HG02642 (cell line): Measurements from ENCODE around the gene ANKRD60.

Experiments used
- ATAC-seq: cut with Tn5 transposase; IDR thresholded peaks from one replicate; pipeline ENCODE4 v1.9.1; 2021; ENCODE audit warnings: mild to moderate bottlenecking; ENCODE audit not compliant: unreplicated experiment, poor library complexity

Gene ANKRD60

DNA sequence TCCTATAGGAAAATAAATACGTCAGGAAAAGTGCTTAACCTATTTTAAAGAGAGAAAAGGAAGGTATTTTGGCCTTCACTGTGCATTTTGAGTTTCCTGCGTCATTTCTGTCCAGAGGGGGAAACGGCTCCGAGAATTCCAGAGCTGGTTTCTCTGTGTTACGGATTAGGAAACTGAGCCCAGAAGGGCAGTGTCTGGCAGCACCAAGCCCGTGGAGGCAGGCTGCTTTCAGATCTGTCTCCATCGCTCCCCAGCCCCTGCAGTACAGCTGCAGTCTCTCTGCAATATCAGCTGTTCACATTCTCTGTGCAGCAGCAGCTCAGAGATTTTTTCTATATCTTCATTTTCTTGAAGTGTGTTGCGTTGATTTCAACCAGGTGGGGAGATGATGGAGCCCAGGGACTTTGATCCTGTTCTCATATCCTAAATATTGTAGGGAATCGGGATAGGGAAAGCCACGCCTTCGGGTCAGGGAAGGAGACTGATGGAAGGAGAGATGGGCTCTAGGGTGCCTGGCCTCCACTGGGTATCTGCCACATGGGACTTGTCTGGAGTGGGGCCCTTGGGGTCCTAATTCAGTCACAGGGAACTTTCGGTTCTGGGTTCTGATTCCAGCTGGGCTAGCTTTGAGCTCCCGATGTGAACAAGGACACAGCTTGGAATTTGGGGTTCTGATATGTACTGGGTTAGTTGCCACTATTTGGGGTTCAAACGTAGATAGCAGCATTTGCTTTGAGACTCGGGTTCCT lies 2.8 kb downstream of the ANKRD60 start:
- ATAC-seq, result no peak

- ATAC-seq, result no peak
These were observed 3.5 kb downstream of the ANKRD60 start for GRCh38 chr20:58224974-58225373.

GRCh38 chr20:58224097-58224496 lies 4.4 kb downstream of the ANKRD60 start:
- ATAC-seq, result no peak

DNA sequence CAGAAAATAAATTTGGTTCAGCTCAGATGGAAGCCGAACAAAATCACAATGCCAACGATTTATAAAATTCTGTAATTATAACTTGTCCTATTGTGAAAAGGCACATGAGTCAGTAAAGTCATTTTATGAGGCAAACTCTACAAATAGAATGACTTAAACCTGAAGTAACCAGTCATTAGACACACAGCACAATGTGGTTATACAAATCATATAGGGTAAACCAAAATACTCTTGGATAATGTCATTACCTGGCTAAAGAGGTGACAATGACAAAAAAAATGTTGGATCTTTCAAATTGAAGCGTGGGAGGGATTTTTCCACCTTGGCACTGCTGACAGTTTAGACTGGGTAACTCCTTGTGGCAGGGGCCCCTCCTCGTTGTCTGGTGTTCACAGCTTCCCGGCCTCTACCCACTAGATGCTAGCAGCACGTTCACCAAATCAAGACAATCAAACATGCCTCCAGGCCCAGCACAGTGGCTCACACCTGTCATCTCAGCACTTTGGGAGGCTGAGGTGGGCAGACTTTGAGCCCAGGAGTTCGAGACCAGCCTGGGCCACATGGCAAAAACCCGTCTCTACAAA lies 5.0 kb downstream of the ANKRD60 start:
- ATAC-seq, result no peak

DNA sequence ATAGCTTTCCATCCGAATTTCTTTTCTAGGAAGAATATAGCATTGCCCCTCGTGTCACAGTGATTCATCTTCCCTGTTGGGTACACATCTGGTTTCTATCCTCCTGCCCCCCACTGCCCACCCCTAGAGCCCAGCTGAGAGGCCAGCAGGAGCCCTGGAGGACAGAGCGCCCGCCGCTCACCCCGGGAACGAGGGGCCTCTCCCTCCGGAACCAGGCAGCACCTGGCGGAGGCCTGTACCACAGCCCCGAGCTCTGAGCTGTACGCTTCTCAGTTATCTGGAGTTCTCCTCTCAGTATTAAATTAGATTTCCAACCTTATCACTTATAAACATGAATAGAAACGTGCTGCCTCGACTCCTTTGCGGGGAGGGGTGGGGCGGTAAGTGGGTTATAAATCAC lies 6.0 kb downstream of the ANKRD60 start:
- ATAC-seq, result no peak

- ATAC-seq, result no peak
These were observed 9.1 kb downstream of the ANKRD60 start for GRCh38 chr20:58219342-58219700.

DNA sequence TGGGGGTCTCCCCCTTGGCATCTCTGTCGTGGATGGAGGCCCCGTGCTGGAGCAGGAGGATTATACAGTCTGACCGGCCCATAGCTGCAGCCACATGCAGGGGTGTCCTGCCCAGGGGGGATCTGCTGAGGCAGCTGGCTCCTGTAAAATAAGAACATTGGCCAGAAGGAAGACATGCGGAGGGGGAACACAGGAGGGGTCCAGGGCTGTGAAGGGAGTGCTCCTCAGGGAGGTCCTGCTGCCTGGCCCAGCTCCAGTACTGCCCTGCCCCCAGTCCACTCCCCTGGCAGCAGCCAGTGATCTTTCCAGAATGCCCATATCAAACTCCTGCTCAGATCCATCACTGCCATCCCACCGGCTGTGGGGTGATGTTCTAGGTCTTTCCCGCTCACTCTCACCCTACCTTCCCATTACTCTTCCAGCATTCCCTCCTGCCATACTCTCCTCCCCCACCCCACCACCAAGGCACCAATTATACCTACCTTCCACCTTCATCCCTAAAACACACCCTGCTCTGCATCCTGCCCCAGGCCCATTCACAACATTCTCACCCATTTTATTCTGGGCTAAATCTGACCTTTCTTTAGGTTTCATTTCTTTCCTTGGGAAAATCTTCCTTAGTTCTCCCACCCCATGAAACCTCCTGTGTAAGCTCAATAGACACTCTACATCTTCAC lies 9.7 kb downstream of the ANKRD60 start:
- ATAC-seq, result no peak

GRCh38 chr20:58216334-58216733 lies 12.1 kb downstream of the ANKRD60 start:
- no peak for ATAC-seq

DNA sequence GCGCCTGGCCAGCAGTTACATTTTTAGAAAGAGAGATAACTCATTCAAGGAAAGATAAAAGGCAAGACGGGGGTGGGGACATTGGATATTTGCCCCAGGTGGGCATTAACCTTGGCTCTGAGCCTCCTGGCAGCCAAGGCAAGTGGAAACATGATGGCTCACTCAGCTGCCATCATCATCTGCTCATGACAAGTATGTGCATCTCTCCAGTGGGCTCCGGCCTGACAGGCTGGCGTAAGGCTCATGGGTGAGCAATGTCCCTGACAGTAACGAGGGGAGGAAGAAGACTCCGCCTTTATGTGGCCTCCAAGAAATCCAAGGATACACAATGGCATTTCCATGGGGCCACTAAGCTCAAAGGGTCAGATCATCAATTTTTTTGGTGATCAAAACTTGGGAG lies 13.3 kb downstream of the ANKRD60 start:
- no peak for ATAC-seq

- ATAC-seq, result no peak
These were observed 14.1 kb downstream of the ANKRD60 start for GRCh38 chr20:58214310-58214709.

DNA sequence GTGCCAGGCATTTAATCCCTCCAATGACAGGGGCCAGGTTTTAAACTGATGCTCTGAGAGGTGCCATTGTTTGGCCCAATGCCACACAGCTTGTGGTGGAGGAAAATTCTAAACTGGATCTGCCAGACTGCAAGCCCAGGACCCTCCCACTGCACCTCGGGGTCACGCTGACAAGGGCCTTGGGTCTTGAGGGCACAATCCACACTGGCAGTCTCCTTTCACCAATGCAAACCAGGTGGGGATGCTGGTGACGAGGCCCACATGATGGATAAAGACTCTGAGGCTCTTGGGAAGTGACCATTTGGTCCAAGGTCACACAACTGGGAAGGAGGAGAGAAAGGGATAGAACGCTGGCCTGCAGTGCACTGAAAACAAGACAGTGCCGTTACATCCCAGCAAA lies 14.7 kb downstream of the ANKRD60 start:
- no peak for ATAC-seq

DNA sequence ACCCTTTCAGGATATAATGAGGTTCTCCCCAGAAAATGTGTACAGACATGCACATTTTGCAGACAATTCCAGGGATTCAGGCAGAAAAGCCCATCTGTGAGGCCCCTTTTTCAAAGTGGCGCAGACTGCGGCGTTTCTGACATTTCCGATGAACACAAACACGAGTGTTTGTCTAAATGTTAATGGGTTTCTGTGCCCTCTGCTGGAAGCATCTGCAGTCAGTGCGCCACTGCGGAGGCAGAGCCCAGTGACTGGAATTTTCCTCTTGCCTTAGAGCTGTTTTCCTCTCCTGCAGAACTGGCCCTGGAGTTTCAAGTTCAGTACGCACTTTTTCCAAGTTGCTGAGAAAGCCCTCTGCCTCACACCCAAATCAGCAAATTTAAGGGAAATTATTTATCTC lies 15.3 kb downstream of the ANKRD60 start:
- ATAC-seq, result no peak

GRCh38 chr20:58212636-58213035 lies 15.8 kb downstream of the ANKRD60 start:
- no peak for ATAC-seq

DNA sequence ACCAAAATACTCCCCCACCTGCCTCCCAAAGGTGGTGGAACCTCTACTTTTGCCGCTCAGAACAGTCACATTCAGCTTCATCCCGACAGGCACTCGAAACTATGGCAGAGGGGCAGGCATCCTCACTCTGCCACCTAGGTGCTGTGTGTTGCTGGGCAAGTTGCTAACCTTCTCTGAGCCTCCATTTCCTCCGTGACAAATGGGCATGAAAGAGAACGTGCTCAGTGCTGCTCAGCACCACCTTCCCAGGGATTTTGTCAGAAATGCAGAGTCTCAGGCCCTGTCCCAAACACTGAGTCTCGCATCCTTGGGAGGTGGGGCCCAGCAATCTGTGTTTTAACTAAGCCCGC lies 18.1 kb downstream of the ANKRD60 start:
- ATAC-seq, result no peak

- ATAC-seq, result peak; percentile 69
These were observed 18.6 kb downstream of the ANKRD60 start for GRCh38 chr20:58209652-58210397.

DNA sequence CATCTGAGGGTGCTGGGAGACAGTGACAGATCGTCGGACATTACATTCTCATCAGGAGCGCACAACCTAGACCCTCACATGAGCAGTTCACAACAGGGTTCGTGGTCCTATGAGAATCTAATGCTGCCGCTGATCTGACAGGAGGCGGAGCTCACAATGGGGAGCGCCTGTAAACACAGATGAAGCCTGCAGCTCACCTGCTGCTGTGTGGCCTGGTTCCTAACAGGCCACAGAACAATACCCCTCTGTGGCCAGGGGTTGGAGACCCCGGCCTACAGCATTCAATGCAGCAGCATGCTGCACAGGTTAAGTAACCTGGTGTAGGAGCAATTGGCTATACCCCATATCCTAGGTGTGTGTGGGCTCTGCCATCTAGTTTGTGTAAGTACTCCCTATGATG lies 19.5 kb downstream of the ANKRD60 start:
- ATAC-seq, result no peak

DNA sequence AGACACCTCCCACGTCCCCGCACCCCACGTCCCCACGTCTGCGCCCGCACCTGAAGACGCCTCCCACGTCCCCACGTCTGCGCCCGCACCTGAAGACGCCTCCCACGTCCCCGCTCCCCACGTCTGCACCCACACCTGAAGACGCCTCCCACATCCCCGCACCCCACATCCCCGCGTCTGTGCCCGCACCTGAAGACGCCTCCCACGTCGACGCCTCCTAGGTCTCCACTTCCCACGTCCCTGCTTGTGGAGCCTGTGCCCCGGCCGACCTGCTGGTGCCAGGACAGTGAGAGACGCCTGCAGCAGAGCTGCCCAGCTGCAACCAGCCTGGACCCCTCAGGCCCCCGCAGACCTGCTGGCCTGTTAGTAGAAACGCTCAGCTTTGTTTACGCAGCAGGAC lies 22.6 kb downstream of the ANKRD60 start:
- no peak for ATAC-seq

- no peak for ATAC-seq
These were observed 26.4 kb downstream of the ANKRD60 start for GRCh38 chr20:58202044-58202443.

GRCh38 chr20:58201616-58202015 lies 26.8 kb downstream of the ANKRD60 start:
- no peak for ATAC-seq

DNA sequence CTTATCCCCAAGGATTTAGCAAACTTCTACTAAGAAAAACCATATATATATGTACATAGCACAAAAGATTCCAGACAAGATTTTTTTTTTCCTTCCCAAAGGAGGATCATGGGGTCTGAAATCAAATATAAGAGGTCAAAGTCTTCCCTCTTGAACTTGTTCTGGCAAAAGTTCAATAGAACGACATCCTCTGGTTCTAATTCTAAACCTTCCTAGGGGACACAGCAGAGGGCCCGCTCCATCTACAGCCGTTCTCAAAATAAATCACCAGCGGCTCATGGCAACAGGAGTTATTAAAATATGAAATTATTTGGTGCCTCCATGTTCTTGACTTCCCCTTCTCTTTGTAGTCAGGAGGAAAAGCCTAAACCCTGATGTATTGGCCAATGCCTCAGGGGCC lies 29.0 kb downstream of the ANKRD60 start:
- ATAC-seq, result no peak

DNA sequence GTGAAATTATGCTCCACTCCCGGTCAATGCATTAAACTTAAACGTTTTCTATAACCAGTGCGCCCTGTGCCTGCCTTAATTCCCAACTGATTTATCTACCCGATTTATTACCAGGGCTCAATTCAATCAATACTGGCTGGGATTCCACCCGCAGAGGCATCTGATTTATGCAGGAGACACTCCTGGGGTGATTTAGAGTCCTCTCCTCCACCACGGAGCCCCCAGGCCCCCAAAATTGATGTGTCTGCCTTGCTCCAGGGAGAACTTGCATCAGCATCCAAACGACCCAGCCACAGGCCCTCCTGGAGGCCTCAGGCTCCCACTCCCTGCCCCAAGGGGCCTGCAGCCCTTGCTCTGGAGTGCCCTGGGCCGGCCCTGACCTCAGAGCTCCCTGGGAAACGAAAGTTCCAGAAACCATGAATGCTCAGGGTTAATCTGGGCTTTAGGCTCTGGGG lies 29.5 kb downstream of the ANKRD60 start:
- ATAC-seq, result no peak
